C4-2B (cell line): ENCODE measurements around the gene CRTC1.

ENCODE experiments used
- ZFX ChIP-seq: fragments of 450-650 bp; IDR thresholded peaks from 2 replicates; pipeline ENCODE4 v1.6.1; 2017
- TF ChIP-seq, protein P1 (sequence below): fragments of 450-650 bp; conservative IDR thresholded peaks from 2 replicates; pipeline ENCODE4 v1.5.1; 2017; ENCODE audit warnings: mild to moderate bottlenecking

DNA sequence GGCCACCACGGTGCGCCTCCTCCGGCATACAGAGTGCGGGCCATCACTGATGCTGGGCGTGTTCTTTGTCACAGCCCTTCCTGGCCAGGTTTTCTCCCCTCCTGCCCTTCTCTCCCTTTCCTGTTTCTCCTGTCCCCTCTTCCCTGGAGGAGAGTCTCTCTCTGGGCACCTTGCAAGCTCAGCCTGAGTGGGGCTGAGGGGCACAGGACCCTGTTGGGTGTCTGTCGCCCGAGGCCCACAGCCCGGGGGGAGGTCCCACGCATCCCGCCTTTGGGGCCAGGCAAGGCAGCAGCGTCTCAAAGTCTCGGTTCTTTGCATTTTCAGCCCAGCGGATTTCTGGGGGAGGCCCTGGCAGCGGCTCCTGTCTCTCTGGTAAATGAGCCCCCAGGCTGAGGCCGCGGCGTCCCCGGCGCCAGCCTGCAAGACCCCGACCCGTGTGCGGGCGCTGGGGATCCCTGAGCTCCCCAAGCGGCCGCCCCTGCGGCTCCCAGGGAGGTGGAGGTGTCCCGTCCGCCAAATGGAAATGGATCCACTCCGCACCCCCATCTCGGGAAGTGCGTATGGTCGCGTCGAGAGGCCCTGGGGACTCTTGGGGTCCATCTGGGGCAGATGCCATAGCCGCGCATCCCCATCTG lies 60.4 kb downstream of the CRTC1 start:
- TF ChIP-seq, protein P1, sequence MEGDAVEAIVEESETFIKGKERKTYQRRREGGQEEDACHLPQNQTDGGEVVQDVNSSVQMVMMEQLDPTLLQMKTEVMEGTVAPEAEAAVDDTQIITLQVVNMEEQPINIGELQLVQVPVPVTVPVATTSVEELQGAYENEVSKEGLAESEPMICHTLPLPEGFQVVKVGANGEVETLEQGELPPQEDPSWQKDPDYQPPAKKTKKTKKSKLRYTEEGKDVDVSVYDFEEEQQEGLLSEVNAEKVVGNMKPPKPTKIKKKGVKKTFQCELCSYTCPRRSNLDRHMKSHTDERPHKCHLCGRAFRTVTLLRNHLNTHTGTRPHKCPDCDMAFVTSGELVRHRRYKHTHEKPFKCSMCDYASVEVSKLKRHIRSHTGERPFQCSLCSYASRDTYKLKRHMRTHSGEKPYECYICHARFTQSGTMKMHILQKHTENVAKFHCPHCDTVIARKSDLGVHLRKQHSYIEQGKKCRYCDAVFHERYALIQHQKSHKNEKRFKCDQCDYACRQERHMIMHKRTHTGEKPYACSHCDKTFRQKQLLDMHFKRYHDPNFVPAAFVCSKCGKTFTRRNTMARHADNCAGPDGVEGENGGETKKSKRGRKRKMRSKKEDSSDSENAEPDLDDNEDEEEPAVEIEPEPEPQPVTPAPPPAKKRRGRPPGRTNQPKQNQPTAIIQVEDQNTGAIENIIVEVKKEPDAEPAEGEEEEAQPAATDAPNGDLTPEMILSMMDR, result no peak
- no peak for TF ChIP-seq ZFX
